Astrocyte of the spinal cord (primary cell): ENCODE data around the gene CYP2U1.
"Not testable (repeated sequence)": the region's sequence is repeated elsewhere in the genome, so short reads cannot be mapped to it uniquely, and the experiment has no call there.

Experiments used
- DNase-seq: peaks from one replicate; pipeline ENCODE4 v3.0.0; 2011; ENCODE audit warnings: low read depth, low spot score
- H3K4me3 ChIP-seq: 2 replicates; pipeline ENCODE4 v1.5.1; 2011; ENCODE audit warnings: low read depth, mild to moderate bottlenecking, low read length, moderate library complexity
- in situ Hi-C: cut with HindIII; loops from 2 replicates; pipeline ENCODE4 v1.10.0; 2017; ENCODE audit warnings: low sequenced_read_pairs
- TF ChIP-seq, protein P1 (sequence below): IDR thresholded peaks from 2 replicates; pipeline ENCODE4 v1.5.1; 2012; ENCODE audit warnings: low read depth, mild to moderate bottlenecking, low read length, inconsistent platforms

The CYP2U1 gene

DNA sequence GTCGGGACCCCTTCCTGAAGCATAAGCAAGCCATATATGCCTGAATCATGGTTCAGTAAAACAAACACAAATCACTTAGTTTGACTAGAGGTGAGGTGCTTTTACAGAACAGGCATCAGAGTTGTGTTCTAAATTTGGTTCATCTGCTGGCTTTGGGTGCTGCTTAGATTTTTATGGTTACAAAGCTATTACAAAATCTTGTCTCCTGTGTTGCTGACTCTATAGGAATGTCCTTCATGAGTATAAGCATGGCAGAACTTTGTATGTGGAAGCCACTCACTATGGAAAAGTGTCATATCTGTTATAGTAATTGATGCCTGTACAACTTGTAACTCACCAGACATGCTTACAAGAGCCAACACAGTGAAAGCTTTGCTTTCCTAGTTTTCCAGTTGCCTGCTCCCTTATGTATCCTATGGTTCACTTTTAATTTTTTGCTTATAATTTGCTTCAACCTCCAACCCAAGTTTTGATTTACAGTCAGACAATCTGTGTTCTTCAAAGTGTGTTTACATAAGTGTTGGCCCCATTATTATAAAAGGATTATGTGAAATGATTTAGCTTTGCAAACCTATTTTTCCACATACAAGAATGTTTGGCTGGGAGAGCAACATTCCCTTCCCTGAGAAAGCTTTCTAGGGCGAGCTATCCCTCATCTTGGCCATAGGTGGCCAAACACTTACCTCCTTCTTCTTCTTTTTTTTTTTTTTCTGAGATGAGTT, 30.0 kb upstream of the CYP2U1 start:
- TF ChIP-seq, protein P1, sequence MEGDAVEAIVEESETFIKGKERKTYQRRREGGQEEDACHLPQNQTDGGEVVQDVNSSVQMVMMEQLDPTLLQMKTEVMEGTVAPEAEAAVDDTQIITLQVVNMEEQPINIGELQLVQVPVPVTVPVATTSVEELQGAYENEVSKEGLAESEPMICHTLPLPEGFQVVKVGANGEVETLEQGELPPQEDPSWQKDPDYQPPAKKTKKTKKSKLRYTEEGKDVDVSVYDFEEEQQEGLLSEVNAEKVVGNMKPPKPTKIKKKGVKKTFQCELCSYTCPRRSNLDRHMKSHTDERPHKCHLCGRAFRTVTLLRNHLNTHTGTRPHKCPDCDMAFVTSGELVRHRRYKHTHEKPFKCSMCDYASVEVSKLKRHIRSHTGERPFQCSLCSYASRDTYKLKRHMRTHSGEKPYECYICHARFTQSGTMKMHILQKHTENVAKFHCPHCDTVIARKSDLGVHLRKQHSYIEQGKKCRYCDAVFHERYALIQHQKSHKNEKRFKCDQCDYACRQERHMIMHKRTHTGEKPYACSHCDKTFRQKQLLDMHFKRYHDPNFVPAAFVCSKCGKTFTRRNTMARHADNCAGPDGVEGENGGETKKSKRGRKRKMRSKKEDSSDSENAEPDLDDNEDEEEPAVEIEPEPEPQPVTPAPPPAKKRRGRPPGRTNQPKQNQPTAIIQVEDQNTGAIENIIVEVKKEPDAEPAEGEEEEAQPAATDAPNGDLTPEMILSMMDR: no peak
- H3K4me3 ChIP-seq: no peak overlapping the region
- in situ Hi-C loops: no loop called here
- no peak for DNase-seq

DNA sequence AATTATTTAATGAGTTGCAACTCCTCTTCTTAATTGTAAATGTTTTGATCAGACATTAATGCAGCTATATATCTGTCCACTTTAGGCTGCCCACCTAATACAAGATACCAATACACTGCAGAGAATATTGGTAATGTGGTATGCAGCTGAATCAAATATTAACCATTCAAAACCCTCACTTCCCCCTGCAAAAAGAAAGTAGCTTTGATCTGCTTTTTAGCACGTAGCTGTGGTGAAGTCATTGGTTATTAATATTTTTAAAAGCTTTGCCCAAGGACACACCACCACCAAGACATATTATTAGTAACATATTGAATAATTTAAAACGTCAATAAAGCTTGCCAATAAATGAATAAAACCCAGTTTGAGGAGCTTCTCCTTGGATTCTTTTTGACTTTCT, 28.6 kb upstream of the CYP2U1 start:
- TF ChIP-seq, protein P1: no peak
- DNase-seq: no peak
- H3K4me3 ChIP-seq: no peak overlapping the region
- in situ Hi-C loops: no loop called here

DNA sequence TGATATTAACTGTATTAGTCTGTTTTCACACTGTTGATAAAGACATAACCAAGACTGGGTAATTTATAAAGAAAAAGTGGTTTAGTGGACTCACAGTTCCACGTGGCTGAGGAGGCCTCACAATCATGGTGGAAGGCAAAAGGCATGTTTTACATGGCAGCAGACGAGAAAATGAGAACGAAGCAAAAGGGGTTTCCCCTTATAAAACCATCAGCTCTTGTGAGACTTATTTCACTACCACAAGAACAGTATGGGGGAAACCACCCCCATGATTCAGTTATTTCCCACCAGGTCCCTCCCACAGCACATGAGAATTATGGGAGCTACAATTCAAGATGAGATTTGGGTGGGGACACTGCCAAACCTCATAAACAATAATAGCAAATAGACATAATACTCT, 26.3 kb upstream of the CYP2U1 start:
- DNase-seq, H3K4me3 ChIP-seq, in situ Hi-C loops: not testable (repeated sequence)

DNA sequence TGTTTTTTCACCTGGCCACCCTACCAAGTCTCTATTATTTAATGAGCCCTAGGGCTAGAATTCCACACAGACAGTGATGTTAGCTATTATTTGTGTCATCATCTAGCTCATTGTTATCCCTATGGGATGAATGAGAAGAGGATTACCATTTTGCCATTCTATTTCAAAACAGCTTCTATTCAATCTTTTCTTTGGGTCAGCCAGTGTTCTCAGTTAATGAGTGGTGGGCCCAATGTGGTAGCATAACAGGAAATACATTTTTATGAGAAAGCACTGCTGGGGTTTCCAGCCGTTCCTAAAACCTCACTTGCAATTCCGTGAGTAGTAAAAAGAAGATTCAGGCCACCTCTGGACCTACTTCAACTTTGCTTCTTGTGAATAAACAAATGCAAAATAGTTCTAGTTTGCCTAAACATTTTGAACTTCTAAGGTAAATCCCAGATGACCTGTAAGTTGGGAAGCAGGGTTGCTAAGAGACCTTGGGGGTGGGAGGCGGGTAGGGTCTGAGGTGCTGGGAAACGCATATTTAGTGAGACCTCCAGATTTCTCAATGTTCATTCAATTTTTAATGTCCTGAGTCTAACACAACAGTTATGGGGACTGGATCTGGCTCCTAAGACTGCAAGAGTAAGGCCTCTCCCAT, 24.8 kb upstream of the CYP2U1 start:
- no peak for DNase-seq
- TF ChIP-seq, protein P1: no peak
- in situ Hi-C loops: no loop called here
- H3K4me3 ChIP-seq: no peak overlapping the region

DNA sequence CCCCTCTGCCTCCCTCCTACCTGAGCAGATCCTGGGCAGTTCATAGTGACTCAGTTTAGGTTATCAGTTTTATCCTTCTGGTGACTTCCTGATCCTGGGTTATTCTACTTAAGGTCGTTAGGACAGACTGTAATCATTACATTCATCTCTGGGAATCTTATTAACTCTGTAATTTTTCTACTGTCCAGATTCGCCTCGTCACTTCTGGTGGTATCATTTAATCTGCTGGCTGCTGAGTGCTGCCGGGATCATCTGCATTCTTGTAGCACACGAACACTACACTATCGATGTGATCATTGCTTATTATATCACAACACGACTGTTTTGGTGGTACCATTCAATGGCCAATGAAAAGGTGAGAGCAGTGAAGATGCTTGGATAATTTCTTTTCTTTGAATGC, 23.0 kb upstream of the CYP2U1 start:
- no peak for DNase-seq
- in situ Hi-C loops: no loop called here
- TF ChIP-seq, protein P1: no peak
- H3K4me3 ChIP-seq: no peak overlapping the region

DNA sequence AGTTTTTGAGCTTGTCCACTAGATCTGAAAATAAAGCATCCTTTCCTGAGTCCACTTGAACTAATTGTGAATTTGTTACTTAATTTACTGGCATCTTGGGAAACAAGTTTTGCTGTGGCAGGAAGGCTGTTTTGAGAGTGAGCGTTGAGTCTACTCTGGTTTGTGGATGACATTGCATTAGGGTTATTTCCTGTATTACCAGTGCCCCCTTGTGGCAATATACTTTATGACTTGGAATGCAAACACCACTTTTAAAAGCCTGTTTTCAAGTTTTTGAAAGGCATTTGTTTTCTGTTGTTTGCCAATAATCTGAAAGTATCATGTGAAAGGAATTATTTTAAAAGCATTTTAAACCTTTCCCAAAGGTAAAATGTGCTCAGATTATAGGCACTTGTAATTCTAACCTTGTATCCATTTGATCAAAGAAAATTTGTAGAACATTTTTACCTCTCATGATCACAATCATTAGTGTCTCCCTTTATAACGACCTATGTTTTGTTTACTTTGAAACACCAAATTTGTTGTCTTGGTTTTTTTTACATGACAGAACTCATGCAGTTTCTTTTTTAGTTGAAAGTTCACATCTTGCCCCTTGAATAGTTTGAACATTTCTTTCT, 18.0 kb upstream of the CYP2U1 start:
- TF ChIP-seq, protein P1: peak; percentile 58
- DNase-seq: peak; percentile 70
- in situ Hi-C loops: no loop called here
- H3K4me3 ChIP-seq: no peak overlapping the region

DNA sequence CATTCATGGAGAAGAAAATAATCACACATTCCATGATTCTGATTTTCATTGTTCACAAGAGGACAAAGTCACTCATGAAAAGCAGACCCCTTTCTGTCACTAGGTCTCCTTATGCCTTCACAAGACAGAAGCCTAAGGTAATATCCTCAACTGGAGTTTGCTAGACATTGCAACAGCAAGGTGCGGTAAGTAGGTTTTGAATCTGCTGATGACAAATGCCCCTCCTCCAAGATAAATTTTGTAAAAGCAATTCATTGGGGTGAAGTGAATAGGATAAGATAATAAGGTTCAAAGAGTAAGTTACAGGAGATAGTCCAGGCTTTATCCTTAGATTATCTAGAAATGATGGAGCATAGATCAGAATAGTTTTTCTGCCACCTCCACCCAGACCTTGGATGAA, 16.1 kb upstream of the CYP2U1 start:
- no peak overlapping the region for H3K4me3 ChIP-seq
- in situ Hi-C loops: no loop called here
- no peak for DNase-seq
- TF ChIP-seq, protein P1: no peak
